Smooth muscle cell (in vitro differentiated cells): ENCODE data around the gene EPB41L3. TPM values are rescaled to one million over a fixed set of nuclear protein-coding genes. Genes with fewer than 3 reads are reported as not detected.

Source experiments
- DNase-seq: peaks from one replicate; lab custom pipeline; 2025; ENCODE audit not compliant: unreplicated experiment; lab: John Stamatoyannopoulos, UW
- H2AFZ ChIP-seq: fragments of 200-600 bp; sonication (generic); 2 replicates; pipeline ENCODE4 v1.6.0; 2016; ENCODE audit warnings: antibody characterized with exemption, low read depth, mild to moderate bottlenecking
- H3F3A ChIP-seq: fragments of 200-600 bp; sonication (generic); 2 replicates; pipeline ENCODE4 v1.6.0; 2017; ENCODE audit warnings: antibody characterized with exemption, low read depth
- H3K27ac ChIP-seq: fragments of 200-600 bp; sonication (generic); 2 replicates; pipeline ENCODE4 v1.5.1; 2016; ENCODE audit warnings: low read depth, mild to moderate bottlenecking
- H3K27me3 ChIP-seq: fragments of 200-600 bp; sonication (generic); 2 replicates; pipeline ENCODE4 v1.6.1; 2016; ENCODE audit warnings: low read depth, mild to moderate bottlenecking
- H3K36me3 ChIP-seq: fragments of 200-600 bp; sonication (generic); 2 replicates; pipeline ENCODE4 v1.5.1; 2016; ENCODE audit warnings: low read depth
- H3K4me1 ChIP-seq: fragments of 200-600 bp; sonication (generic); 2 replicates; pipeline ENCODE4 v1.5.1; 2016; ENCODE audit warnings: low read depth
- H3K4me2 ChIP-seq: fragments of 200-600 bp; sonication (generic); 2 replicates; pipeline ENCODE4 v1.6.0; 2016; ENCODE audit warnings: mild to moderate bottlenecking
- H3K4me3 ChIP-seq: fragments of 200-600 bp; sonication (generic); 2 replicates; pipeline ENCODE4 v1.5.1; 2016; ENCODE audit warnings: mild to moderate bottlenecking
- H3K79me2 ChIP-seq: fragments of 200-600 bp; sonication (generic); 2 replicates; pipeline ENCODE4 v1.6.0; 2016; ENCODE audit warnings: low read depth, mild to moderate bottlenecking
- H3K9ac ChIP-seq: fragments of 200-600 bp; sonication (generic); 2 replicates; pipeline ENCODE4 v1.6.0; 2016; ENCODE audit warnings: low read depth
- H3K9me3 ChIP-seq: fragments of 200-600 bp; sonication (generic); replicated peaks from 2 replicates; pipeline ENCODE4 v1.5.1; 2016; ENCODE audit warnings: low read depth
- H4K20me1 ChIP-seq: fragments of 200-600 bp; sonication (generic); 2 replicates; pipeline ENCODE4 v1.6.0; 2016; ENCODE audit warnings: low read depth
- CTCF ChIP-seq: fragments of 200-600 bp; sonication (generic); IDR thresholded peaks from 2 replicates; pipeline ENCODE4 v1.5.1; 2017; ENCODE audit warnings: borderline replicate concordance, mild to moderate bottlenecking, antibody characterized with exemption; ENCODE audit not compliant: insufficient read depth, poor library complexity, severe bottlenecking
- WGBS: methylation state at CpG from one replicate; pipeline ENCODE4 v1.1.7; 2016; ENCODE audit warnings: low lambda C conversion rate; 5-methylcytosine and 5-hydroxymethylcytosine counted together
- polyA plus RNA-seq: library from polyadenylated mRNA; unstranded; fragments of >200 nt; fragmentation: Nextera tagmentation; extraction: Ambion mirVana; gene quantifications from 2 replicates; pipeline ENCODE4 v1.2.1, GENCODE V29; 2016
- total RNA-seq: library from RNA; depleted of rRNA; stranded (reverse); fragments of >200 nt; gene quantifications from 2 replicates; pipeline ENCODE4 v1.2.3, GENCODE V29; 2014

The EPB41L3 gene
- total and polyA plus RNA-seq, 2 experiments from 2014 or later = 11.5 to 26.9 TPM

GRCh38 chr18:5538544-5538943, 5.3 kb downstream of the EPB41L3 start:
- DNase-seq = no peak
- peaks cover 55% of the 10 kb centered on the region for H3K79me2 ChIP-seq
- no peak overlapping the region for H3K9ac ChIP-seq
- H3K27me3 ChIP-seq = no peaks in the 10 kb centered on the region
- no peak for TF ChIP-seq CTCF
- WGBS = 72% methylated on average over 2 of the region's 2 CpGs
- H3K4me2 ChIP-seq = no peak overlapping the region
- H4K20me1 ChIP-seq = no peaks in the 10 kb centered on the region
- H3K36me3 ChIP-seq = no peaks in the 10 kb centered on the region
- no peaks in the 10 kb centered on the region for H3K9me3 ChIP-seq
- H3K4me1 ChIP-seq = peaks cover 4% of the 10 kb centered on the region
- H3K4me3 ChIP-seq = no peak overlapping the region
- H3F3A ChIP-seq = peaks cover 5% of the 10 kb centered on the region
- no peak overlapping the region for H3K27ac ChIP-seq
- H2AFZ ChIP-seq = no peak overlapping the region

GRCh38 chr18:5537860-5538259, 5.9 kb downstream of the EPB41L3 start:
- 92% methylated on average over 2 of the region's 2 CpGs for WGBS
- H3K79me2 ChIP-seq = peaks cover 60% of the 10 kb centered on the region
- no peaks in the 10 kb centered on the region for H3K36me3 ChIP-seq
- peaks cover 5% of the 10 kb centered on the region for H3F3A ChIP-seq
- H3K9ac ChIP-seq = no peak overlapping the region
- DNase-seq = no peak
- no peak overlapping the region for H3K4me3 ChIP-seq
- no peak overlapping the region for H3K27ac ChIP-seq
- no peak overlapping the region for H2AFZ ChIP-seq
- peaks cover 4% of the 10 kb centered on the region for H3K4me1 ChIP-seq
- no peaks in the 10 kb centered on the region for H3K9me3 ChIP-seq
- H3K4me2 ChIP-seq = no peak overlapping the region
- no peak for TF ChIP-seq CTCF
- H3K27me3 ChIP-seq = no peaks in the 10 kb centered on the region
- H4K20me1 ChIP-seq = no peaks in the 10 kb centered on the region

- no peak overlapping the region for H3K4me3 ChIP-seq
- no peaks in the 10 kb centered on the region for H4K20me1 ChIP-seq
- no peaks in the 10 kb centered on the region for H3K27me3 ChIP-seq
- H3F3A ChIP-seq = no peaks in the 10 kb centered on the region
- no peak for DNase-seq
- TF ChIP-seq CTCF = no peak
- no peak overlapping the region for H3K27ac ChIP-seq
- H3K36me3 ChIP-seq = no peaks in the 10 kb centered on the region
- H2AFZ ChIP-seq = no peak overlapping the region
- no peaks in the 10 kb centered on the region for H3K9me3 ChIP-seq
- H3K4me1 ChIP-seq = peaks cover 4% of the 10 kb centered on the region
- H3K4me2 ChIP-seq = no peak overlapping the region
- WGBS = 91% methylated on average over 5 of the region's 5 CpGs
- H3K9ac ChIP-seq = no peak overlapping the region
- H3K79me2 ChIP-seq = peaks cover 73% of the 10 kb centered on the region
These were observed 9.0 kb downstream of the EPB41L3 start for GRCh38 chr18:5534845-5535244.

- Histone ChIP-seq H3K27ac (no peak overlapping the region), H3K9ac (no peak overlapping the region), H3K79me2 (peaks cover 53% of the 10 kb centered on the region), H2AFZ (no peak overlapping the region), H3K27me3 (no peaks in the 10 kb centered on the region), H4K20me1 (no peaks in the 10 kb centered on the region), H3K4me1 (no peaks in the 10 kb centered on the region), H3K4me2 (no peak overlapping the region), H3K9me3 (no peaks in the 10 kb centered on the region), H3K4me3 (no peak overlapping the region), H3F3A (peaks cover 10% of the 10 kb centered on the region), H3K36me3 (no peaks in the 10 kb centered on the region)
- 66% methylated on average over 3 of the region's 3 CpGs for WGBS
- DNase-seq = no peak
- no peak for TF ChIP-seq CTCF
These were observed 11.7 kb downstream of the EPB41L3 start for GRCh38 chr18:5532066-5532465.
